OCI-LY1 (cell line): ENCODE results near the gene CIB4.

ENCODE experiments used
- EZH2 ChIP-seq: fragments of 200-600 bp; sonication (generic), shearing (Covaris generic); IDR thresholded peaks from 2 replicates; pipeline ENCODE4 v1.8.0; 2017; ENCODE audit warnings: borderline replicate concordance, mixed run types, mild to moderate bottlenecking, antibody characterized with exemption, low read length, moderate library complexity, mixed read lengths
- TF ChIP-seq, protein P1 (sequence below): fragments of 200-600 bp; sonication (generic), shearing (Covaris generic); IDR thresholded peaks from 2 replicates; pipeline ENCODE4 v1.5.1; 2017; ENCODE audit warnings: mild to moderate bottlenecking, antibody characterized with exemption, low read length, moderate library complexity, mixed read lengths

DNA sequence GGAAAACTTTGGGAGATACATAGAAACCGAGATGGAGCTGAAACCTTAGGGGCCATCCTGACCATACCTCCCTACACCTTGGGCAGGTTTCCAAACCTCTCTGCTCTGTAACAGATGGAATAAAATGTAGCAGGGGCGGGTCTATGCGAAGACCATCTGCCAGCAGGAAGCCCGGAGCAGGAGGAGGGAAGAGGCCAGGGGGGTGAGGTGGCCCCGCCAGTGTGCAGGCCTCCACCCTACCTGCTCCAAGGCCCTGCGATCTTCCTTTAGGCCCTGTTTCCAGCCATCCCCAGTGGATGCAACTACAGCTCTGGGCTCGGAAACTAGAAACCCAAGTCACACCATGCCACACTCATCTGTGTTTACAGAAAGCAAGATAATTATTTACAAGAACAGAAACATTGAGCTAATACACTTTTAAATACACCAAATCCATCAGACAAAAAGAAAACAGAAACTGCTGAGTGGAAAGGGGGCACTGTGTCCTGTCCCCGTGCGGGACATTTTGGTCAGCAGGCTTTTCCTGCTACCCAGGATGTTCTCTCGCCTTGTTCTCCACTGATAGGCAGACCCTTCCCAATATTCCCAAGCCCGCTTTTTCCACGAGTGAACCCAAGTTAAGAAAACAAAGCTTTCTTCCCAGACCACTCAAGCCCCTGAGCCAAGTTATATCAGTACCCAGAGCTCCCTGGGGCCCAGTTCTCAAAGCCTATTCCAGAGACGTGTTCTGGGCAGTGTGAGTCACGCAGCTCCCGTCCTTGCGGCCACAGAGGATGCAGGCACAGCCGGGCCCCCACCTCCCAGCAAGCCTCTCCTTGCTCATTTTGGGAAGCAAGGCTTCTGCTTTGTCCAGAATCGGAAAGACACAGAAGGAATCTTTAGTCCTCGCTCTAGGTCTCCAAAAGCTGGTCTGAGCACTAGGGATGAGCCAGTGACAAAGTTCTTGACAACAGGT is 17.3 kb downstream of the CIB4 start:
- TF ChIP-seq, protein P1, sequence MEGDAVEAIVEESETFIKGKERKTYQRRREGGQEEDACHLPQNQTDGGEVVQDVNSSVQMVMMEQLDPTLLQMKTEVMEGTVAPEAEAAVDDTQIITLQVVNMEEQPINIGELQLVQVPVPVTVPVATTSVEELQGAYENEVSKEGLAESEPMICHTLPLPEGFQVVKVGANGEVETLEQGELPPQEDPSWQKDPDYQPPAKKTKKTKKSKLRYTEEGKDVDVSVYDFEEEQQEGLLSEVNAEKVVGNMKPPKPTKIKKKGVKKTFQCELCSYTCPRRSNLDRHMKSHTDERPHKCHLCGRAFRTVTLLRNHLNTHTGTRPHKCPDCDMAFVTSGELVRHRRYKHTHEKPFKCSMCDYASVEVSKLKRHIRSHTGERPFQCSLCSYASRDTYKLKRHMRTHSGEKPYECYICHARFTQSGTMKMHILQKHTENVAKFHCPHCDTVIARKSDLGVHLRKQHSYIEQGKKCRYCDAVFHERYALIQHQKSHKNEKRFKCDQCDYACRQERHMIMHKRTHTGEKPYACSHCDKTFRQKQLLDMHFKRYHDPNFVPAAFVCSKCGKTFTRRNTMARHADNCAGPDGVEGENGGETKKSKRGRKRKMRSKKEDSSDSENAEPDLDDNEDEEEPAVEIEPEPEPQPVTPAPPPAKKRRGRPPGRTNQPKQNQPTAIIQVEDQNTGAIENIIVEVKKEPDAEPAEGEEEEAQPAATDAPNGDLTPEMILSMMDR: no peak
- no peak for TF ChIP-seq EZH2
